ENCODE results near the gene MPZL1. TPM values are rescaled to one million over a fixed set of nuclear protein-coding genes. Genes with fewer than 3 reads are reported as not detected.

The MPZL1 gene
- total and polyA plus RNA-seq, 2 of the 8 experiments (the other 6 are each of a cell fraction or from before 2014, with no cell fraction given), result 37.8 to 120 TPM

- Histone ChIP-seq H2BK15ac (ENCODE audit: low read length) (no peak overlapping the region), H2BK12ac (ENCODE audit: low read depth, low read length) (no peak overlapping the region), H3K4me2 (ENCODE audit: insufficient read depth in 1 of 2, low read depth in 2 of 2, low read length in 2 of 2) (no peak overlapping the region), H4K20me1 (replicated peaks in 1 of 2; ENCODE audit: control insufficient read depth in 1 of 2, insufficient read depth in 2 of 2, low read length in 2 of 2) (no peaks in the 10 kb centered on the region), H2BK20ac (ENCODE audit: low read length) (no peak overlapping the region), H3K14ac (ENCODE audit: insufficient read length) (no peak overlapping the region), H3K27me3 (replicated peaks in 1 of 4; ENCODE audit: control insufficient read depth in 3 of 4, extremely low read depth in 1 of 4, insufficient read depth in 3 of 4, low read length in 3 of 4) (no peaks in the 10 kb centered on the region; a peak in 1 of 7 replicates), H2BK5ac (ENCODE audit: low read depth, low read length) (no peak overlapping the region), H3K9ac (replicated peaks in 1 of 4; ENCODE audit: extremely low read depth in 1 of 4, low read depth in 3 of 4, low read length in 3 of 4) (no peak overlapping the region), H2AK5ac (ENCODE audit: low read depth, low read length) (no peak overlapping the region), H3K9me3 (ENCODE audit: insufficient read depth in 2 of 2, low read depth in 1 of 2, low read length in 1 of 2) (no peaks in the 10 kb centered on the region), H3K79me1 (ENCODE audit: low read depth, low read length) (no peaks in the 10 kb centered on the region), H3K36me3 (ENCODE audit: control insufficient read depth in 2 of 4, insufficient read depth in 4 of 4, low read length in 3 of 4) (no peaks in the 10 kb centered on the region), H3K23me2 (ENCODE audit: low read depth, low read length) (no peaks in the 10 kb centered on the region), H2BK120ac (replicated peaks; ENCODE audit: low read depth, low read length) (no peak overlapping the region), H3K79me2 (ENCODE audit: control insufficient read depth in 1 of 2, insufficient read depth in 2 of 2, low read length in 2 of 2) (no peaks in the 10 kb centered on the region), H3K56ac (replicated peaks; ENCODE audit: insufficient read length, low read depth, low read length) (no peak overlapping the region), H2AFZ (ENCODE audit: low read length) (no peak overlapping the region), H4K8ac (ENCODE audit: extremely low read depth, insufficient read depth, low read length) (no peak overlapping the region), H3K18ac (ENCODE audit: extremely low read depth, low read length) (no peak overlapping the region), H3K4me1 (replicated peaks in 1 of 4; ENCODE audit: control insufficient read depth in 3 of 4, insufficient read depth in 4 of 4, low read length in 3 of 4) (no peaks in the 10 kb centered on the region), H3K23ac (ENCODE audit: insufficient read length) (no peak overlapping the region), H4K5ac (ENCODE audit: insufficient read length, low read depth, low read length) (no peak overlapping the region), H3K4ac (replicated peaks; ENCODE audit: insufficient read length, low read depth, low read length) (no peak overlapping the region), H4K91ac (replicated peaks; ENCODE audit: insufficient read length, low read length) (no peak overlapping the region), H3K4me3 (ENCODE audit: extremely low read depth in 1 of 4, insufficient read depth in 2 of 4, low read depth in 3 of 4, low read length in 4 of 4) (no peak overlapping the region), H3K27ac (ENCODE audit: low read depth, low read length) (no peak overlapping the region)
- FAIRE-seq, result no peak
- DNase-seq (ENCODE audit: low read depth in 1 of 2, low spot score in 2 of 2), result no peak
- POLR2A ChIA-PET (ENCODE audit: partially characterized antibody), result no interaction called here
- TF ChIP-seq SP1 (IDR thresholded peaks at IDR 0.05; ENCODE audit: low read depth, low read length), result no peak
- CTCF ChIA-PET (ENCODE audit: partially characterized antibody), result interaction anchor here (0.8 to 2.2 kb wide), 5 partner anchors 10 to 127 kb away, joined by 3 to 11 read pairs (median 4); no protein-coding TSS in a partner anchor
- WGBS, 2 experiments (ENCODE audit: extremely low coverage in 1 of 2, insufficient coverage in 1 of 2, insufficient read length in 1 of 2, insufficient replicate concordance in 2 of 2, low coverage in 1 of 2, low lambda C conversion rate in 2 of 2, missing lambda C conversion rate in 1 of 2), result 89% methylated on average over 7 of the region's 7 CpGs; no CpG with 5 or more reads in 1 of the 2 experiments
Observed at GRCh38 chr1:167676916-167677848, 44.6 kb upstream of the MPZL1 start.
